A673 (cell line): ENCODE measurements around the gene RHEX. TPM values are rescaled to one million over a fixed set of nuclear protein-coding genes. Genes with fewer than 3 reads are reported as not detected.

ENCODE experiments used
- BruUV-seq: library from RNA; stranded (reverse); fragments of 400-500 nt; replicated peaks from 2 replicates; lab custom pipeline; 2021; lab: Mats Ljungman, UMichigan
- CTCF ChIA-PET: fragments of 300-600 bp; sonication (Branson Sonifier 250); formaldehyde crosslinking; loops from one replicate; lab custom pipeline; 2022; ENCODE audit warnings: antibody characterized with exemption; lab: Charles Lee
- POLR2A ChIA-PET: fragments of 300-600 bp; sonication (Branson Sonifier 250); formaldehyde crosslinking; loops from one replicate; lab custom pipeline; 2022; ENCODE audit warnings: antibody characterized with exemption; ENCODE audit not compliant: low non-redundant PET; lab: Charles Lee
- DNase-seq: peaks from one replicate; pipeline ENCODE4 v3.0.0-alpha.2; 2015; ENCODE audit warnings: low spot score
- H3K27ac ChIP-seq: fragments of 200-600 bp; sonication (generic); 2 replicates; pipeline ENCODE4 v1.5.1; 2016; ENCODE audit warnings: mixed run types, low read depth, mild to moderate bottlenecking, mixed read lengths, antibody characterized with exemption, low read length; ENCODE audit not compliant: poor library complexity, severe bottlenecking
- H3K27me3 ChIP-seq: fragments of 200-600 bp; sonication (generic); replicated peaks from 2 replicates; pipeline ENCODE4 v1.6.1; 2017; ENCODE audit warnings: mixed run types, low read depth, mild to moderate bottlenecking, mixed read lengths, antibody characterized with exemption, low read length; ENCODE audit not compliant: insufficient read depth, poor library complexity
- H3K36me3 ChIP-seq: fragments of 200-600 bp; sonication (generic); 2 replicates; pipeline ENCODE4 v1.6.1; 2016; ENCODE audit warnings: mixed run types, mild to moderate bottlenecking, mixed read lengths, antibody characterized with exemption, low read length; ENCODE audit not compliant: insufficient read depth, poor library complexity, severe bottlenecking
- H3K4me1 ChIP-seq: fragments of 200-600 bp; sonication (generic); 2 replicates; pipeline ENCODE4 v1.6.1; 2017; ENCODE audit warnings: mixed run types, mild to moderate bottlenecking, mixed read lengths, antibody characterized with exemption, low read length; ENCODE audit not compliant: insufficient read depth, poor library complexity, severe bottlenecking
- H3K4me3 ChIP-seq: fragments of 200-600 bp; sonication (generic); 2 replicates; pipeline ENCODE4 v1.5.1; 2016; ENCODE audit warnings: low read depth, mixed run types, mild to moderate bottlenecking, mixed read lengths, low read length; ENCODE audit not compliant: poor library complexity, severe bottlenecking
- H3K9me3 ChIP-seq: fragments of 200-600 bp; sonication (generic); 2 replicates; pipeline ENCODE4 v1.6.1; 2016; ENCODE audit warnings: mixed run types, low read depth, mild to moderate bottlenecking, mixed read lengths, antibody characterized with exemption, low read length; ENCODE audit not compliant: poor library complexity, severe bottlenecking
- EZH2 ChIP-seq: fragments of 200-600 bp; sonication (generic); IDR thresholded peaks from 2 replicates; pipeline ENCODE4 v1.6.1; 2017; ENCODE audit warnings: borderline replicate concordance, low read depth, mild to moderate bottlenecking, mixed read lengths, antibody characterized with exemption, low read length; ENCODE audit not compliant: poor library complexity, severe bottlenecking
- intact Hi-C: fragments of 100-400 bp; cut with micrococcal nuclease; formaldehyde crosslinking; loops from one replicate; pipeline ENCODE4 v1.10.0; 2022; ENCODE audit not compliant: unreplicated experiment
- total RNA-seq: library from RNA; stranded (reverse); gene quantifications from 2 replicates; pipeline ENCODE4 v1.2.3, GENCODE V29; 2021
- TF ChIP-seq, protein P1 (sequence below): fragments of 300-800, 200-600 bp; sonication (generic); conservative IDR thresholded peaks from 2 replicates; pipeline ENCODE4 v1.5.1; 2017; ENCODE audit warnings: low read depth, mild to moderate bottlenecking, antibody characterized with exemption, low read length, moderate library complexity, mixed read lengths

RHEX gene
- total RNA-seq, 1 experiment from 2014 or later = not detected

DNA sequence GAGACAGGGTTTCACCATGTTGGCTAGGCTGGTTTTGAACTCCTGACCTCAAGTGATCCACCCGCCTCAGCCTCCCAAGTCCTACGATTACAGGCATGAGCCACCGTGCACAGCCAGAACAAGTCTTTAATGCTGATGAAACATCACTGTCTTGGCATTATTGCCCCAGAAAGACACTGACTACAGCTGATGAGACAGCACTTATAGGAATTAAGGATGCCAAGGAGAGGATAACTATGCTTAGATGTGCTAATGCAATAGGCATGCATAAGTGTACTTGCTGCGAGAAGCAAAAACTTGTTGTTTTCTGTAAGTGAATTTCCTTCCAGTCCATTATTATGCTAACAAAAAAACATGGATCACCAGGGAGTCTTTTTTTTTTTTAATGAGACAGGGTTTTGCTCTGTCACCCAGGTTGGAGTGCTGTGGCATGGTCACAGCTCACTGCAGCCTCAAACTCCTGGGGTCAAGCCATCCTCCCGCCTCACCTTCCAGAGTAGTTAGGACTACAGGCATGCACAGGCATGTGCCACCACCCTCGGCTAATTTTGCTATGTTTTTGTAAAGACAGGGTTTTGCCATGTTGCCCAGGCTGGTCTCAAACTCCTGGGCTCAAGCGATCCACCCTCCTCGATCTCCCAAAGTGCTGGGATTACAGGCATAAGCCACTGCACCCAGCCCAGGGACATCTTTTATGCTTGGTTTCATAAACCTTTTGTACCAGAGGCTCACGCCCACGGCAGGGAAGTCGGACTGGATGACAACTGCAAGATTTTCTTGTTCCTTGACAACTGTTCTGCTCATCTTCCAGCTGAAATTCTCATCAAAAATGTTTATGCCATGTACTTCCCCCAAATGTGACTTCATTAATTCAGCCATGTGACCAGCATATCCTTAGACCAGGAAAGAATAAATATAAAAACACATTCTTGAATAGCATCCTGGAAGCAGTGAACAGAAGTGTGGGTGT is 23.1 kb downstream of the RHEX start:
- no peaks in the 10 kb centered on the region for H3K9me3 ChIP-seq
- no peaks in the 10 kb centered on the region for H3K4me1 ChIP-seq
- TF ChIP-seq, protein P1, sequence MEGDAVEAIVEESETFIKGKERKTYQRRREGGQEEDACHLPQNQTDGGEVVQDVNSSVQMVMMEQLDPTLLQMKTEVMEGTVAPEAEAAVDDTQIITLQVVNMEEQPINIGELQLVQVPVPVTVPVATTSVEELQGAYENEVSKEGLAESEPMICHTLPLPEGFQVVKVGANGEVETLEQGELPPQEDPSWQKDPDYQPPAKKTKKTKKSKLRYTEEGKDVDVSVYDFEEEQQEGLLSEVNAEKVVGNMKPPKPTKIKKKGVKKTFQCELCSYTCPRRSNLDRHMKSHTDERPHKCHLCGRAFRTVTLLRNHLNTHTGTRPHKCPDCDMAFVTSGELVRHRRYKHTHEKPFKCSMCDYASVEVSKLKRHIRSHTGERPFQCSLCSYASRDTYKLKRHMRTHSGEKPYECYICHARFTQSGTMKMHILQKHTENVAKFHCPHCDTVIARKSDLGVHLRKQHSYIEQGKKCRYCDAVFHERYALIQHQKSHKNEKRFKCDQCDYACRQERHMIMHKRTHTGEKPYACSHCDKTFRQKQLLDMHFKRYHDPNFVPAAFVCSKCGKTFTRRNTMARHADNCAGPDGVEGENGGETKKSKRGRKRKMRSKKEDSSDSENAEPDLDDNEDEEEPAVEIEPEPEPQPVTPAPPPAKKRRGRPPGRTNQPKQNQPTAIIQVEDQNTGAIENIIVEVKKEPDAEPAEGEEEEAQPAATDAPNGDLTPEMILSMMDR = no peak
- TF ChIP-seq EZH2 = no peak
- H3K36me3 ChIP-seq = no peaks in the 10 kb centered on the region
- intact Hi-C loops = no loop called here
- CTCF ChIA-PET = no interaction called here
- DNase-seq = no peak
- H3K27me3 ChIP-seq = no peaks in the 10 kb centered on the region
- POLR2A ChIA-PET = no interaction called here
- H3K27ac ChIP-seq = no peak overlapping the region
- H3K4me3 ChIP-seq = no peak overlapping the region
- BruUV-seq = no TSS peak

DNA sequence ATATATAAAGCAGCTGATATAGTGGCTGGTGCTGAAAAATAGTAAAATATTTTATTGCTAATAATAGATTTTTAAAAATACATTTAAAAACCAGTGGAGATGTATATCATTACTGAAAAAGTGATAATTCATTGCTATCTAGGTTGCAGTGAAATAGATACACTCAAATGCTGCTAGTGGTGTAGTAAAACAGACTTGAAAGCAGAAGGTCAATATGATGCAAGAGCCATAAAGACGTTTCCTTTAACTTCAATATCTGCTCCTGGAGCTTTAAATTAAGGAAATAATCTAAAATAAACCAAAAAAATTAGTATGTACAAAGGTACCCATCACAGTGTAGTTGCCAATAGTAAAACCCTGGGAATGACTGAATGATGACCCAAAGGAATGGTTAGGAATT is 26.2 kb downstream of the RHEX start:
- Histone ChIP-seq H3K27ac (no peak overlapping the region), H3K9me3 (no peaks in the 10 kb centered on the region), H3K4me1 (no peaks in the 10 kb centered on the region), H3K36me3 (no peaks in the 10 kb centered on the region), H3K4me3 (no peak overlapping the region), H3K27me3 (no peaks in the 10 kb centered on the region)
- POLR2A ChIA-PET = no interaction called here
- DNase-seq = no peak
- CTCF ChIA-PET = no interaction called here
- TF ChIP-seq, protein P1 = no peak
- no peak for TF ChIP-seq EZH2
- BruUV-seq = no TSS peak
- intact Hi-C loops = no loop called here

DNA sequence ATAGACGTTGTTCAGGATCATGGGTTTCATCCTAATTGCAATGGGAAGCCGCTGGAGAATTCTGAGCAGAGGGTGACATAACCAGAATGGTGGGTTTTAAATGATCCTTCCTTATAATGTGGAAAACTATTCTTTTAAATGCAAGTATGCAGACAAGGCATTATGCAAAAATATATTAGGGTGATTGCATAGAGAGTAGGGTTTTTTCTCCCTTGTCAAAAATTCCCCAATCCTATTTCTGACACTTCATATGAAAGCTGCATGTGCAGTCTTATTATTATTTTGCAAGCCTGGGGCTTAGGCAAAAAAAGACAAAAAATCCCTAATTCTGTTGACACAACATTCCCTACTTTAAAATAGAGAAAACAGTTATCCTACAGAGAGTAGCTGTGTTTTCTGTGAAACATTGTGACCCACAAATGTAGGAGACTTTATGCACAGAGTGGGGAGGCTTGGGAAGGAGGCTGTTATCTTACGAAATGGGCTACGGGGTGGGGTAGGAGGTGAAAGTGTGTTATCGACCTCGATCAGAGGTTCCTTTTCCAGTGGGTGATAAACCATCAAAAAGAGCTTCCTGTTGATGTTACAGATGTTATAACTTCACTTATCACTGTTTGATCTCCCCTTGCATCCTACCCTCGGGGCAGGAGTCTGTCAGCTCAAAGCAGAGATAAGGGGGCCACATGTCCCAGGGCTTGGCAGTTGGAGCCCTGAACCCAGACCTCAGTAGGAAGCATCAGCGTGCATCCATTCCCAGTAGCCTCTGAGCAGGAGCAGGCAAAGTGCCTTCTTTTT is 27.2 kb downstream of the RHEX start:
- DNase-seq = no peak
- H3K4me1 ChIP-seq = no peaks in the 10 kb centered on the region
- H3K27ac ChIP-seq = no peak overlapping the region
- no peak for TF ChIP-seq EZH2
- TF ChIP-seq, protein P1 = no peak
- no TSS peak for BruUV-seq
- ChIA-PET POLR2A (no interaction called here), CTCF (no interaction called here)
- H3K36me3 ChIP-seq = no peaks in the 10 kb centered on the region
- intact Hi-C loops = no loop called here
- no peaks in the 10 kb centered on the region for H3K9me3 ChIP-seq
- H3K4me3 ChIP-seq = no peak overlapping the region
- H3K27me3 ChIP-seq = no peaks in the 10 kb centered on the region
